NCI-H146 treated with DMSO at 0.1 percent for 48 hours (cell line): ENCODE measurements around the gene PTPRC.

Source experiments
- DNase-seq: peaks from one replicate; lab custom pipeline; 2025; ENCODE audit not compliant: unreplicated experiment; lab: John Stamatoyannopoulos, UW

PTPRC gene

DNA sequence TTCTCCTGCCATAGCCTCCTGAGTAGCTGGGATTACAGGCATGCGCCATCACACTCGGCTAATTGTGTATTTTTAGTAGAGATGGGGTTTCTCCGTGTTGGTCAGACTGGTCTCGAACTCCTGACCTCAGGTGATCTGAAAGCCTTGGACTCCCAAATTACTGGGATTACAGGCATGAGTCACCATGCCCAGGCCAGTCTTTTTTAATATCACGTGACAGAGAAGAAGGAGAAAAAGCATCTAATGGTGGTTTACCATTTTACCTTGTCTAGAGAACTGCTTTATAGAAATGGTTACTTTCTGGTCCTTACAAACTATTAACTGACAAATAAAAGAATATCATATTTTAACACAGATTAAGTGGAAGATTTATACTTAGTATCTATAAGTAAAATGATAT, 168.0 kb downstream of the PTPRC start:
- DNase-seq, result no peak
